H9 (cell line): ENCODE data around the gene PPP1R13B. TPM values are rescaled to one million over a fixed set of nuclear protein-coding genes. Genes with fewer than 3 reads are reported as not detected.

Experiments used
- DNase-seq: peaks from one replicate; pipeline ENCODE4 v3.0.0-alpha.2; 2017
- H2AFZ ChIP-seq: one replicate; pipeline ENCODE4 v1.6.1; 2013; ENCODE audit warnings: mild to moderate bottlenecking, low read length, control low read depth, moderate library complexity
- H2AK5ac ChIP-seq: 2 replicates; pipeline ENCODE4 v1.6.1; 2013; ENCODE audit warnings: low read length, control low read depth, mixed read lengths; ENCODE audit not compliant: insufficient read length
- H2BK120ac ChIP-seq: one replicate; pipeline ENCODE4 v1.6.1; 2013; ENCODE audit warnings: low read depth, mild to moderate bottlenecking, low read length, control low read depth, inconsistent platforms; ENCODE audit not compliant: poor library complexity, severe bottlenecking
- H2BK12ac ChIP-seq: 2 replicates; pipeline ENCODE4 v1.6.1; 2013; ENCODE audit warnings: low read length, control low read depth, mixed read lengths, low read depth; ENCODE audit not compliant: insufficient read length
- H2BK15ac ChIP-seq: 2 replicates; pipeline ENCODE4 v1.6.1; 2013; ENCODE audit warnings: low read depth, low read length, control low read depth
- H2BK20ac ChIP-seq: one replicate; pipeline ENCODE4 v1.6.1; 2013; ENCODE audit warnings: low read depth, mild to moderate bottlenecking, low read length, control low read depth, inconsistent platforms; ENCODE audit not compliant: poor library complexity, severe bottlenecking
- H2BK5ac ChIP-seq: 2 replicates; pipeline ENCODE4 v1.6.1; 2013; ENCODE audit warnings: low read length, control low read depth, mixed read lengths; ENCODE audit not compliant: insufficient read length
- H3K14ac ChIP-seq: 2 replicates; pipeline ENCODE4 v1.6.1; 2013; ENCODE audit warnings: low read length, control low read depth; ENCODE audit not compliant: insufficient read depth
- H3K18ac ChIP-seq: 2 replicates; pipeline ENCODE4 v1.6.1; 2013; ENCODE audit warnings: low read depth, mild to moderate bottlenecking, mixed read lengths, low read length, control low read depth; ENCODE audit not compliant: insufficient read length
- H3K23ac ChIP-seq: 2 replicates; pipeline ENCODE4 v1.6.1; 2013; ENCODE audit warnings: low read length, control low read depth, mixed read lengths, low read depth; ENCODE audit not compliant: insufficient read length
- H3K23me2 ChIP-seq: 2 replicates; pipeline ENCODE4 v1.6.1; 2013; ENCODE audit warnings: low read depth, mild to moderate bottlenecking, mixed read lengths, low read length, control low read depth; ENCODE audit not compliant: insufficient read length, poor library complexity, severe bottlenecking
- H3K27ac ChIP-seq: 2 replicates; pipeline ENCODE4 v1.5.1; 2013; ENCODE audit warnings: low read length, control low read depth, mixed read lengths, low read depth; ENCODE audit not compliant: insufficient read length
- H3K27me3 ChIP-seq: 2 replicates; pipeline ENCODE4 v1.6.1; 2013; ENCODE audit warnings: low read length, control low read depth, inconsistent platforms; ENCODE audit not compliant: insufficient read depth
- H3K4ac ChIP-seq: 2 replicates; pipeline ENCODE4 v1.6.1; 2013; ENCODE audit warnings: low read depth, mild to moderate bottlenecking, control low read depth, inconsistent platforms, low read length, moderate library complexity
- H3K4me1 ChIP-seq: 2 replicates; pipeline ENCODE4 v1.6.1; 2013; ENCODE audit warnings: low read length, control low read depth, inconsistent platforms; ENCODE audit not compliant: insufficient read depth
- H3K4me2 ChIP-seq: 2 replicates; pipeline ENCODE4 v1.6.1; 2013; ENCODE audit warnings: low read length, control low read depth, mixed read lengths; ENCODE audit not compliant: insufficient read length, insufficient read depth
- H3K56ac ChIP-seq: 2 replicates; pipeline ENCODE4 v1.6.1; 2013; ENCODE audit warnings: low read depth, mild to moderate bottlenecking, mixed read lengths, low read length, control low read depth; ENCODE audit not compliant: insufficient read length
- H3K79me1 ChIP-seq: 2 replicates; pipeline ENCODE4 v1.6.1; 2013; ENCODE audit warnings: low read depth, mild to moderate bottlenecking, moderate library complexity, low read length, control low read depth, inconsistent platforms; ENCODE audit not compliant: insufficient read depth, poor library complexity, severe bottlenecking
- H3K79me2 ChIP-seq: 2 replicates; pipeline ENCODE4 v1.6.1; 2013; ENCODE audit warnings: low read length, control low read depth, inconsistent platforms; ENCODE audit not compliant: insufficient read depth
- H3K9ac ChIP-seq: 2 replicates; pipeline ENCODE4 v1.6.1; 2013; ENCODE audit warnings: low read length, control low read depth, mixed read lengths; ENCODE audit not compliant: insufficient read length; ENCODE audit errors: extremely low read depth
- H3K9me3 ChIP-seq: one replicate; pipeline ENCODE4 v1.6.1; 2013; ENCODE audit warnings: low read depth, low read length, inconsistent platforms; ENCODE audit not compliant: control insufficient read depth
- H3T11ph ChIP-seq: one replicate; pipeline ENCODE4 v1.6.1; 2013; ENCODE audit warnings: mild to moderate bottlenecking, low read length, control low read depth, inconsistent platforms
- H4K20me1 ChIP-seq: one replicate; pipeline ENCODE4 v1.6.1; 2013; ENCODE audit not compliant: control insufficient read depth, insufficient read length, insufficient read depth
- H4K5ac ChIP-seq: 2 replicates; pipeline ENCODE4 v1.6.1; 2013; ENCODE audit warnings: low read depth, mild to moderate bottlenecking, mixed read lengths, low read length, control low read depth; ENCODE audit not compliant: insufficient read length
- H4K8ac ChIP-seq: replicated peaks from 2 replicates; pipeline ENCODE4 v1.6.1; 2013; ENCODE audit warnings: low read length, control low read depth, mixed read lengths, low read depth; ENCODE audit not compliant: insufficient read length
- H4K91ac ChIP-seq: 2 replicates; pipeline ENCODE4 v1.6.1; 2013; ENCODE audit warnings: low read depth, mild to moderate bottlenecking, moderate library complexity, mixed read lengths, low read length, control low read depth; ENCODE audit not compliant: insufficient read length
- H3K27ac Mint-ChIP-seq, 3 experiments: 2 replicates in 2 of 3; 3 replicates in 1 of 3; pipeline ENCODE4 v1.8.0; 2020 to 2021; ENCODE audit warnings: mixed read lengths in 3 of 3, mild to moderate bottlenecking in 1 of 3, moderate library complexity in 1 of 3
- H3K27me3 Mint-ChIP-seq: 2 replicates; pipeline ENCODE4 v1.8.0; 2021; ENCODE audit warnings: low read depth, mild to moderate bottlenecking, moderate library complexity, mixed read lengths
- H3K36me3 Mint-ChIP-seq, 3 experiments: 2 replicates in 2 of 3; 3 replicates in 1 of 3; pipeline ENCODE4 v1.8.0; 2020 to 2021; ENCODE audit warnings: low read depth in 3 of 3, mixed read lengths in 3 of 3; ENCODE audit not compliant: insufficient read depth in 1 of 3
- H3K4me1 Mint-ChIP-seq, 2 experiments: 2 replicates each; pipeline ENCODE4 v1.8.0; 2020; ENCODE audit warnings: mixed read lengths in 2 of 2
- H3K4me3 Mint-ChIP-seq, 2 experiments: 2 replicates in 1 of 2; 3 replicates in 1 of 2; pipeline ENCODE4 v1.8.0; 2020 to 2021; ENCODE audit warnings: mild to moderate bottlenecking in 2 of 2, mixed read lengths in 2 of 2, moderate library complexity in 1 of 2
- H3K9me3 Mint-ChIP-seq, 2 experiments: 2 replicates in 1 of 2; 3 replicates in 1 of 2; pipeline ENCODE4 v1.8.0; 2020; ENCODE audit warnings: mild to moderate bottlenecking in 2 of 2, mixed read lengths in 2 of 2, moderate library complexity in 1 of 2
- WGBS: extraction: QIAGEN DNeasy Blood & Tissue Kit; methylation state at CpG from one replicate; pipeline ENCODE4 v1.1.7; 2013; ENCODE audit warnings: missing lambda C conversion rate, low lambda C conversion rate, mixed read lengths; ENCODE audit not compliant: insufficient read length; ENCODE audit errors: extremely low coverage; 5-methylcytosine and 5-hydroxymethylcytosine counted together
- total RNA-seq: library from RNA; stranded (reverse); gene quantifications from 2 replicates; pipeline ENCODE4 v1.2.1, GENCODE V29; 2021
- TF ChIP-seq, protein P1 (sequence below): fragments of 200-600 bp; sonication (generic); conservative IDR thresholded peaks from 3 replicates; pipeline ENCODE4 v1.8.0; 2021; ENCODE audit warnings: antibody characterized with exemption, mild to moderate bottlenecking

PPP1R13B gene
- total RNA-seq, 1 experiment from 2014 or later: 6.0 TPM

DNA sequence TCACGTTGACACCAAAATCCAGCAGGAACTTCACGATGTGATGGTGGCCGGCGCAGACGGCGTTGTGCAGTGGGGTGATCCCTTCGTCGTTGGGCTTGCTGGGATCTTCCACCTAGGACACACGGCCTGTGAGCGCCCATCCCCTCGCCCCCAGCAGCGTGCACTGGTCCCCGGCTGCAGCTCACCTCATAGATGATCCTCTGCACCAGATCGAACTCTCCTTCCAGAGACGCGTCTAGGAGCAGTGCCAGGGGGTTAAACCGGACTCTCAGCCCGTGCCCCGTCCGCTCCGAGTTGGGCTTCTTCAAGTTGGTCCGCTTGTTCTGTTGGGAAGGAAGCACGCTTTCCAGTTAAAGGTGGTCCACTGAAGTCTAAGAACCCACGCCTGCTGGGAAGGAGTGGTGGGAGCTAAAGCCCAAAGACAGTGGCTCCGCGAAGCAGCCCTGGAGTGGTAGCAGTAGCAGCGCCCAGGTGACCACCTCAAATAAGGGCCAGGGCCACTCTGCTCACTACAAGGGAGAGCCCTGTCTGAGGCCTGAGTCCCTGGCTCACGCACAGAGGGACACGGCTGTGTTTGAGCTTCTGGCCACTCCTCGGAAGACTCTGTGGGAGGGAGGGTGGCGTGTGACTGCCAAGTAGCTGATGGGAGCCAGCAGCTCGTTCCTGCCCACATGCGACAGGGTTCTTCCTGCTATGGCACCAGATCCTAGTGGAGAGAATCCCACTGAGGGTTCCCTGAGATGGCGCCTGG, 108.5 kb downstream of the PPP1R13B start:
- Histone ChIP-seq H2BK20ac (no peak overlapping the region), H4K8ac (no peak overlapping the region), H2AK5ac (no peak overlapping the region), H4K20me1 (peaks cover 3% of the 10 kb centered on the region), H3K27ac (no peak overlapping the region), H3K79me2 (no peaks in the 10 kb centered on the region), H3K4ac (no peak overlapping the region), H3K9ac (no peak overlapping the region), H2AFZ (no peak overlapping the region), H3K23ac (no peak overlapping the region), H3K4me2 (no peak overlapping the region), H2BK120ac (no peak overlapping the region), H3K56ac (no peak overlapping the region), H2BK5ac (no peak overlapping the region), H3K4me1 (peaks cover 6% of the 10 kb centered on the region; the same call in 1 of the 2 replicates), H3K14ac (no peak overlapping the region), H3K23me2 (no peaks in the 10 kb centered on the region), H4K91ac (no peak overlapping the region), H3K9me3 (no peaks in the 10 kb centered on the region), H4K5ac (no peak overlapping the region), H2BK12ac (no peak overlapping the region), H2BK15ac (no peak overlapping the region), H3T11ph (no peak overlapping the region), H3K18ac (no peak overlapping the region), H3K79me1 (no peaks in the 10 kb centered on the region), H3K27me3 (no peaks in the 10 kb centered on the region)
- peaks cover 19% of the 10 kb centered on the region in 2 experiments for H3K4me1 Mint-ChIP-seq
- no peaks in the 10 kb centered on the region for H3K27me3 Mint-ChIP-seq
- TF ChIP-seq, protein P1, sequence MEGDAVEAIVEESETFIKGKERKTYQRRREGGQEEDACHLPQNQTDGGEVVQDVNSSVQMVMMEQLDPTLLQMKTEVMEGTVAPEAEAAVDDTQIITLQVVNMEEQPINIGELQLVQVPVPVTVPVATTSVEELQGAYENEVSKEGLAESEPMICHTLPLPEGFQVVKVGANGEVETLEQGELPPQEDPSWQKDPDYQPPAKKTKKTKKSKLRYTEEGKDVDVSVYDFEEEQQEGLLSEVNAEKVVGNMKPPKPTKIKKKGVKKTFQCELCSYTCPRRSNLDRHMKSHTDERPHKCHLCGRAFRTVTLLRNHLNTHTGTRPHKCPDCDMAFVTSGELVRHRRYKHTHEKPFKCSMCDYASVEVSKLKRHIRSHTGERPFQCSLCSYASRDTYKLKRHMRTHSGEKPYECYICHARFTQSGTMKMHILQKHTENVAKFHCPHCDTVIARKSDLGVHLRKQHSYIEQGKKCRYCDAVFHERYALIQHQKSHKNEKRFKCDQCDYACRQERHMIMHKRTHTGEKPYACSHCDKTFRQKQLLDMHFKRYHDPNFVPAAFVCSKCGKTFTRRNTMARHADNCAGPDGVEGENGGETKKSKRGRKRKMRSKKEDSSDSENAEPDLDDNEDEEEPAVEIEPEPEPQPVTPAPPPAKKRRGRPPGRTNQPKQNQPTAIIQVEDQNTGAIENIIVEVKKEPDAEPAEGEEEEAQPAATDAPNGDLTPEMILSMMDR: no peak
- H3K36me3 Mint-ChIP-seq: peaks cover 3 to 27% (median 10%) of the 10 kb centered on the region in 3 experiments; a peak in 6 of 7 replicates
- WGBS: no CpG with 5 or more reads among the region's 34 CpGs
- peak overlapping the region in 1 of 3 experiments; percentile 89; a peak in 1 of 7 replicates for H3K27ac Mint-ChIP-seq
- no peak for DNase-seq
- H3K4me3 Mint-ChIP-seq: no peak overlapping the region
- H3K9me3 Mint-ChIP-seq: no peaks in the 10 kb centered on the region
